H1 (cell line): Measurements from ENCODE around the gene SLC51B. TPM values are rescaled to one million over a fixed set of nuclear protein-coding genes. Genes with fewer than 3 reads are reported as not detected.

Experiments used
- CTCF ChIA-PET: fragments of 300-600 bp; sonication (Branson Sonifier 250); formaldehyde crosslinking; loops from one replicate; lab custom pipeline; 2021; ENCODE audit not compliant: partially characterized antibody; lab: Charles Lee
- POLR2A ChIA-PET: fragments of 300-600 bp; sonication (Branson Sonifier 250); formaldehyde crosslinking; loops from one replicate; lab custom pipeline; 2021; ENCODE audit warnings: inconsistent platforms; ENCODE audit not compliant: partially characterized antibody; lab: Charles Lee
- DNase-seq, 2 experiments: peaks; one replicate each; pipeline versions ENCODE4 v3.0.0 to v3.0.0-alpha.2; 2010 to 2022; ENCODE audit warnings: low spot score in 2 of 2, low read depth in 1 of 2, mixed read lengths in 1 of 2
- FAIRE-seq: peaks from 2 replicates; lab custom pipeline; 2011; peaks lifted over from hg19 to GRCh38; lab: Jason Lieb, UNC
- H2AFZ ChIP-seq: 2 replicates; pipeline ENCODE4 v1.8.1; 2012; ENCODE audit warnings: low read length, inconsistent platforms
- H2AK5ac ChIP-seq: 2 replicates; pipeline ENCODE4 v1.6.1; 2013; ENCODE audit warnings: low read depth, low read length
- H2BK120ac ChIP-seq: replicated peaks from 2 replicates; pipeline ENCODE3; 2013; ENCODE audit warnings: low read depth, low read length, inconsistent platforms
- H2BK12ac ChIP-seq: 2 replicates; pipeline ENCODE4 v1.6.1; 2013; ENCODE audit warnings: low read depth, low read length
- H2BK15ac ChIP-seq: 2 replicates; pipeline ENCODE4 v1.6.1; 2013; ENCODE audit warnings: low read length
- H2BK20ac ChIP-seq: 2 replicates; pipeline ENCODE4 v1.6.1; 2013; ENCODE audit warnings: low read length
- H2BK5ac ChIP-seq: 2 replicates; pipeline ENCODE4 v1.6.1; 2013; ENCODE audit warnings: low read depth, low read length
- H3K14ac ChIP-seq: 2 replicates; pipeline ENCODE4 v1.6.1; 2013; ENCODE audit warnings: inconsistent platforms; ENCODE audit not compliant: insufficient read length
- H3K18ac ChIP-seq: 2 replicates; pipeline ENCODE4 v1.6.1; 2013; ENCODE audit warnings: low read length; ENCODE audit errors: extremely low read depth
- H3K23ac ChIP-seq: 2 replicates; pipeline ENCODE4 v1.6.1; 2013; ENCODE audit warnings: inconsistent platforms; ENCODE audit not compliant: insufficient read length
- H3K23me2 ChIP-seq: 2 replicates; pipeline ENCODE4 v1.6.1; 2013; ENCODE audit warnings: low read depth, low read length
- H3K27ac ChIP-seq: 2 replicates; pipeline ENCODE4 v1.6.1; 2011; ENCODE audit warnings: low read depth, low read length, inconsistent platforms
- H3K27me3 ChIP-seq, 4 experiments: replicated peaks in 1 of 4; 1 replicate in 1 of 4; 2 replicates in 3 of 4; pipeline versions ENCODE4 v1.6.1 to v1.8.1; 2011 to 2013; ENCODE audit warnings: low read length in 3 of 4, mild to moderate bottlenecking in 3 of 4, inconsistent platforms in 2 of 4, mixed read lengths in 2 of 4, moderate library complexity in 1 of 4; ENCODE audit not compliant: control insufficient read depth in 3 of 4, insufficient read depth in 3 of 4; ENCODE audit errors: extremely low read depth in 1 of 4
- H3K36me3 ChIP-seq, 4 experiments: 2 replicates each; pipeline versions ENCODE4 v1.6.1 to v1.8.1; 2011 to 2013; ENCODE audit warnings: mild to moderate bottlenecking in 4 of 4, low read length in 3 of 4, moderate library complexity in 2 of 4, control low read depth in 1 of 4, inconsistent platforms in 1 of 4; ENCODE audit not compliant: insufficient read depth in 4 of 4, control insufficient read depth in 2 of 4
- H3K4ac ChIP-seq: replicated peaks from 2 replicates; pipeline ENCODE3; 2013; ENCODE audit warnings: low read length, low read depth, mixed read lengths, inconsistent platforms; ENCODE audit not compliant: insufficient read length
- H3K4me1 ChIP-seq, 4 experiments: replicated peaks in 1 of 4; 1 replicate in 1 of 4; 2 replicates in 3 of 4; pipeline versions ENCODE4 v1.6.1 to v1.8.1; 2011 to 2013; ENCODE audit warnings: low read length in 3 of 4, inconsistent platforms in 2 of 4, mixed read lengths in 1 of 4; ENCODE audit not compliant: insufficient read depth in 4 of 4, control insufficient read depth in 3 of 4
- H3K4me2 ChIP-seq, 2 experiments: 2 replicates each; pipeline versions ENCODE4 v1.6.1 to v1.8.1; 2011 to 2013; ENCODE audit warnings: low read depth in 2 of 2, low read length in 2 of 2, control low read depth in 1 of 2, inconsistent platforms in 1 of 2, mild to moderate bottlenecking in 1 of 2; ENCODE audit not compliant: insufficient read depth in 1 of 2
- H3K4me3 ChIP-seq, 4 experiments: fragments of 200-600, 300-600 bp in 1 of 4; sonication (generic), shearing (Covaris generic), sonication (Bioruptor Twin) in 1 of 4; 2 replicates each; pipeline versions ENCODE4 v1.5.1 to v1.8.1; 2011 to 2016; ENCODE audit warnings: low read length in 4 of 4, low read depth in 3 of 4, control low read depth in 2 of 4, inconsistent platforms in 2 of 4, mild to moderate bottlenecking in 2 of 4, mixed read lengths in 1 of 4, moderate library complexity in 1 of 4; ENCODE audit not compliant: insufficient read depth in 2 of 4; ENCODE audit errors: extremely low read depth in 1 of 4
- H3K56ac ChIP-seq: replicated peaks from 2 replicates; pipeline ENCODE3; 2013; ENCODE audit warnings: low read depth, mild to moderate bottlenecking, mixed read lengths, low read length, inconsistent platforms; ENCODE audit not compliant: insufficient read length
- H3K79me1 ChIP-seq: 2 replicates; pipeline ENCODE4 v1.6.1; 2013; ENCODE audit warnings: low read depth, low read length, control low read depth
- H3K79me2 ChIP-seq, 2 experiments: 2 replicates each; pipeline versions ENCODE4 v1.6.1 to v1.8.1; 2012 to 2013; ENCODE audit warnings: low read length in 2 of 2, mild to moderate bottlenecking in 2 of 2, inconsistent platforms in 1 of 2; ENCODE audit not compliant: insufficient read depth in 2 of 2, control insufficient read depth in 1 of 2
- H3K9ac ChIP-seq, 4 experiments: replicated peaks in 1 of 4; 1 replicate in 1 of 4; 2 replicates in 3 of 4; pipeline versions ENCODE4 v1.6.1 to v1.8.1; 2011 to 2013; ENCODE audit warnings: low read depth in 3 of 4, low read length in 3 of 4, control low read depth in 2 of 4, mild to moderate bottlenecking in 2 of 4, moderate library complexity in 2 of 4, inconsistent platforms in 1 of 4; ENCODE audit errors: extremely low read depth in 1 of 4
- H3K9me3 ChIP-seq, 2 experiments: 2 replicates each; pipeline versions ENCODE4 v1.6.1 to v1.8.1; 2012 to 2013; ENCODE audit warnings: mild to moderate bottlenecking in 2 of 2, moderate library complexity in 2 of 2, control low read depth in 1 of 2, inconsistent platforms in 1 of 2, low read depth in 1 of 2, low read length in 1 of 2, mixed read lengths in 1 of 2; ENCODE audit not compliant: insufficient read depth in 2 of 2
- H4K20me1 ChIP-seq, 2 experiments: replicated peaks in 1 of 2; 2 replicates each; pipeline versions ENCODE3 to v1.8.1; 2011 to 2013; ENCODE audit warnings: inconsistent platforms in 2 of 2, low read length in 2 of 2, mild to moderate bottlenecking in 1 of 2; ENCODE audit not compliant: insufficient read depth in 2 of 2, control insufficient read depth in 1 of 2
- H4K5ac ChIP-seq: 2 replicates; pipeline ENCODE4 v1.6.1; 2013; ENCODE audit warnings: low read length, low read depth, mixed read lengths, inconsistent platforms; ENCODE audit not compliant: insufficient read length
- H4K8ac ChIP-seq: 2 replicates; pipeline ENCODE4 v1.8.0; 2013; ENCODE audit warnings: mild to moderate bottlenecking, moderate library complexity, low read length, inconsistent platforms; ENCODE audit not compliant: insufficient read depth; ENCODE audit errors: extremely low read depth
- H4K91ac ChIP-seq: replicated peaks from 2 replicates; pipeline ENCODE3; 2013; ENCODE audit warnings: low read length, mixed read lengths, inconsistent platforms; ENCODE audit not compliant: insufficient read length
- BCL11A ChIP-seq, 2 experiments: IDR thresholded peaks; one replicate each; pipeline ENCODE4 v1.6.1; 2011; ENCODE audit warnings: low read depth in 2 of 2, low read length in 2 of 2, mild to moderate bottlenecking in 2 of 2
- KDM5A ChIP-seq: fragments of 200-600 bp; IDR thresholded peaks from 2 replicates; pipeline ENCODE4 v1.7.1; 2012; ENCODE audit warnings: mild to moderate bottlenecking, low read length, inconsistent platforms, mixed read lengths
- MAFK ChIP-seq: IDR thresholded peaks from 2 replicates; pipeline ENCODE4 v1.6.1; 2012; ENCODE audit warnings: low read depth, mild to moderate bottlenecking, improper control_type of control experiment, low read length
- PHF8 ChIP-seq: fragments of 200-600 bp; sonication (generic); conservative IDR thresholded peaks from 2 replicates; pipeline ENCODE4 v1.7.1; 2012; ENCODE audit warnings: low read depth, mild to moderate bottlenecking, inconsistent platforms, low read length, moderate library complexity
- POLR2AphosphoS5 ChIP-seq: IDR thresholded peaks from 2 replicates; pipeline ENCODE4 v1.6.1; 2011; ENCODE audit warnings: low read depth, low read length
- POU5F1 ChIP-seq: IDR thresholded peaks from 2 replicates; pipeline ENCODE4 v1.6.1; 2011; ENCODE audit warnings: low read depth, mild to moderate bottlenecking, low read length, moderate library complexity
- RFX5 ChIP-seq: IDR thresholded peaks from 2 replicates; pipeline ENCODE4 v1.6.1; 2011; ENCODE audit warnings: low read depth, low read length, improper control_type of control experiment, borderline replicate concordance
- YY1 ChIP-seq: IDR thresholded peaks from 2 replicates; pipeline ENCODE4 v1.6.1; 2011; ENCODE audit warnings: low read depth, mild to moderate bottlenecking, low read length
- WGBS, 2 experiments: shearing (Covaris generic) in 1 of 2; methylation state at CpG; one replicate each; pipeline versions ENCODE4 v1.1.6 to v1.1.7; 2013 to 2015; ENCODE audit warnings: low lambda C conversion rate in 2 of 2, mixed read lengths in 2 of 2, inconsistent platforms in 1 of 2, low coverage in 1 of 2, missing lambda C conversion rate in 1 of 2; ENCODE audit not compliant: insufficient replicate concordance in 2 of 2, insufficient coverage in 1 of 2, insufficient read length in 1 of 2; ENCODE audit errors: extremely low coverage in 1 of 2, missing lambda C conversion rate in 1 of 2; 5-methylcytosine and 5-hydroxymethylcytosine counted together
- long read RNA-seq, 2 experiments: library from RNA in 1 of 2; library from capped mRNA in 1 of 2; stranded (forward); transcript quantifications; one replicate each; pipeline ENCODE4 v2.0.0, GENCODE V29; 2021; ENCODE audit warnings: inconsistent platforms in 1 of 2
- polyA minus RNA-seq, 3 experiments: library from RNA; depleted of rRNA, polyadenylated mRNA; stranded (reverse); fragments of >200 nt; gene quantifications; 1 replicate in 2 of 3; 2 replicates in 1 of 3; pipeline ENCODE4 v1.2.3, GENCODE V29; 2011
- polyA plus RNA-seq, 7 experiments: library from polyadenylated mRNA; depleted of rRNA in 3 of 7; stranded (reverse) in 5 of 7; unstranded in 2 of 7; fragments of >200 nt in 5 of 7; fragments of 200-250 nt in 2 of 7; gene quantifications; 1 replicate in 5 of 7; 2 replicates in 1 of 7; 4 replicates in 1 of 7; pipeline versions ENCODE4 v1.2.1 to v1.2.3, GENCODE V29; 2011 to 2013; ENCODE audit warnings: missing spikeins in 2 of 7, mixed read lengths in 2 of 7
- total RNA-seq: library from RNA; stranded (reverse); fragmentation: NEBNext Ultra II Directional; extraction: Animal tissue kit (Norgen Biotek cat#: 25700); gene quantifications from 2 replicates; pipeline ENCODE4 v1.2.1, GENCODE V29; 2021

SLC51B gene
- total RNA-seq = not detected in 2 replicates
- not detected in 2 replicates for polyA plus RNA-seq (2011; rRNA removed)
- not detected for polyA plus RNA-seq (2011; cell fraction: cytosol; rRNA removed)
- not detected for polyA plus RNA-seq (2011; cell fraction: nucleus; rRNA removed)
- not detected in 4 replicates for polyA plus RNA-seq (2012, experiment 1 of 2)
- not detected for polyA plus RNA-seq (2012, experiment 2 of 2)
- polyA plus RNA-seq (2013, experiment 1 of 2) = not detected
- not detected for polyA plus RNA-seq (2013, experiment 2 of 2)
- not detected in 2 replicates for polyA minus RNA-seq (2011; rRNA and poly(A)+ RNA removed)
- polyA minus RNA-seq (2011; cell fraction: cytosol; rRNA and poly(A)+ RNA removed) = not detected
- polyA minus RNA-seq (2011; cell fraction: nucleus; rRNA and poly(A)+ RNA removed) = not detected
- long read RNA-seq, experiment 1 = 0 reads
- long read RNA-seq, experiment 2 = 0 reads

DNA sequence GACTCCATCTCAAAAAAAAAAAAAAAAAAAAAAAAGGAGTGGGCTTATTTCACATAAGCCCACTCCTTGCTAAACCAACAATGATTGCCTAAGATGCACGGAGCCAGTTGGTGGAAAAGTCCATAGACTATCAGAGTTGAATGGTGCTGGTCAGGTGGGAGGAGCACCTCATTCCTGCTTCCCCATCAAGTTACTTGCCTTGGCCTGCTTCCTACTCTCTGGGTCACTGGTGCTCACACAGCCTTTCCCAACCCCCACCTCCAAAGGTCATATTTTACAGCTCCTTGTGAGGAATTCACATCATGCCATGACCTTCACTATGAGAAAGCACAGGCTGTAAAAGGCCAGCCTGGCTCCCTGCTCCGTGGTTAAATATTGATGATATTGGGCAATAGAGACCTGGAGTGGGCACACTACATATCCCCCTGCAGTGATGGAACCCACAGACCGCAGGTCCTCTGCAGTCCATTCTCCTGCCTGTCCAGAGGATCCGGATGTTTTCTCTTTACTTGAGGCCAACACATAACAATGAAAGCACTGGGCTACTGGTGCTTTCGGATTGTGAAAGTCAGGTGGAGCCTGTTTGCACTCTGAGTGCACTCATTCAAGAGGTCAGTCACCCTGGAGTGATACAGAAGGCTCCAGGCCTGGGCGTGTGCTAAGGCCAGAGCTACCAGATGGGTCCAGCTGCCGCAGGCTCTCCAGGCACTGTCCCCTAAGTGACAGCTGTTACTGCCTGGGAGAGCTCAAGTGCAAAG is at the start of gene SLC51B:
Gene SLC51B (plus strand): TSS at position 664 of the 758 bp plus-strand sequence. CDS start 4,618 bp downstream, outside the sequence.
- no peak within 1 kb of the TSS for H2BK15ac ChIP-seq
- no peaks in the 10 kb centered on the region for H3K79me1 ChIP-seq
- H4K20me1 ChIP-seq = no peaks in the 10 kb centered on the region
- H3K4me2 ChIP-seq = no peak within 1 kb of the TSS
- no peak within 1 kb of the TSS for H3K14ac ChIP-seq
- WGBS, 2 experiments = 85% methylated on average over 7 of the region's 7 CpGs; no CpG with 5 or more reads in 1 of the 2 experiments
- H2AFZ ChIP-seq = no peak within 1 kb of the TSS
- H3K4ac ChIP-seq = no peak within 1 kb of the TSS
- no peak within 1 kb of the TSS for H3K27ac ChIP-seq
- H3K9me3 ChIP-seq = no peaks in the 10 kb centered on the region
- H3K27me3 ChIP-seq = no peaks in the 10 kb centered on the region; a peak in 2 of 7 replicates
- H3K56ac ChIP-seq = no peak within 1 kb of the TSS
- H4K5ac ChIP-seq = no peak within 1 kb of the TSS
- no peak within 1 kb of the TSS for H2BK5ac ChIP-seq
- H3K18ac ChIP-seq = no peak within 1 kb of the TSS
- no peak within 1 kb of the TSS for H3K9ac ChIP-seq
- H4K8ac ChIP-seq = no peak within 1 kb of the TSS
- H2BK20ac ChIP-seq = no peak within 1 kb of the TSS
- FAIRE-seq = no peak
- CTCF ChIA-PET = interaction anchor here (1.3 to 33.2 kb wide), 4 partner anchors 9 to 57 kb away, joined by 4 to 1213 read pairs (median 42); partner anchors contain the start of genes KBTBD13 and RASL12
- no peak within 1 kb of the TSS for H3K23ac ChIP-seq
- H3K4me3 ChIP-seq = no peak within 1 kb of the TSS
- no peak within 1 kb of the TSS for H4K91ac ChIP-seq
- no peak within 1 kb of the TSS for H2BK120ac ChIP-seq
- no peak for TF ChIP-seq RFX5
- TF ChIP-seq MAFK = no peak
- TF ChIP-seq POLR2AphosphoS5 = no peak
- TF ChIP-seq PHF8 = no peak
- TF ChIP-seq BCL11A (IDR thresholded peaks at IDR 0.05; ENCODE audit: low read depth in 2 of 2, low read length in 2 of 2) = no peak
- TF ChIP-seq YY1 = no peak
- no peak for TF ChIP-seq KDM5A
- no peak for TF ChIP-seq POU5F1
- TF ChIP-seq, all 59 proteins: peak for 0
- H3K36me3 ChIP-seq = no peaks in the 10 kb centered on the region
- H2BK12ac ChIP-seq = no peak within 1 kb of the TSS
- DNase-seq = no peak
- POLR2A ChIA-PET = interaction anchor here (1.8 kb wide), 1 partner anchor 23 kb away, joined by 4 read pairs; no protein-coding TSS in a partner anchor
- no peak within 1 kb of the TSS for H2AK5ac ChIP-seq
- no peaks in the 10 kb centered on the region for H3K23me2 ChIP-seq
- no peaks in the 10 kb centered on the region; a peak in 1 of 7 replicates for H3K4me1 ChIP-seq
- H3K79me2 ChIP-seq = no peaks in the 10 kb centered on the region
